ENCODE data around the gene HES7.

DNA sequence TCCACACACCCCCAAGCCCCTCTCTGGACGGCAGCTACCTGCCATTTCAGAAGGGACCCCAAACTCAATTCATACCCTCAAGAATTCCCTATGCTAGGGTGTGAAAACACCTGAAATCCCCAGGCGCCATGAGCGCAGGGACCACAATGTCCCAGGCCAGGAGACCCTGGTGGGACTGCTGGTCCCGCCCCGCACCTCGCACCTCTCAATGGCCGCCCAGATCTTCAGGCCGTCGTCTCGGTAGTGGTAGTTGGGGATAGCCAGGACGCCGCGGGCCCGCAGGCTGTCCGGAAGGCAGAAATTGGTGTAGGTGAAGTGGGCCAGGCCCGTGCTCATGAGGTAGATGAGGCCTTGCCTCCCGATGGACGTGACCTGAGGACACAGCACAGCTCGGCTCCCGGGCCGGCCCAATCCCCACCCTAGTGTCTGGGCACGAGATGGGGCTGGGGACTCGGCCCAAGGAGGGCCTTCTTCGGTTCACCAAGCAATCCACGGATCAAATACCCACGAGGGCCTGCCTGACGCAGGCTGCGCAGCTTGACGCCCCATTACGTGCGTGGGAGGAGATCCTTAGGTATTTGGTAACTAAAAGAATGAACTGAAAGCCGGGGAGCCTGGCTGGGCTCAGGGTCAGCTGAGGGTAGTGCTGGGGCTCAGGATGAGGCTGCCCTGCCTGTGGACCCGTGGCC lies 14.8 kb downstream of the HES7 start:
- TF ChIP-seq, protein P1, sequence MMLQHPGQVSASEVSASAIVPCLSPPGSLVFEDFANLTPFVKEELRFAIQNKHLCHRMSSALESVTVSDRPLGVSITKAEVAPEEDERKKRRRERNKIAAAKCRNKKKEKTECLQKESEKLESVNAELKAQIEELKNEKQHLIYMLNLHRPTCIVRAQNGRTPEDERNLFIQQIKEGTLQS (IDR thresholded peaks at IDR 0.05) = no peak
- TF ChIP-seq, protein P2, sequence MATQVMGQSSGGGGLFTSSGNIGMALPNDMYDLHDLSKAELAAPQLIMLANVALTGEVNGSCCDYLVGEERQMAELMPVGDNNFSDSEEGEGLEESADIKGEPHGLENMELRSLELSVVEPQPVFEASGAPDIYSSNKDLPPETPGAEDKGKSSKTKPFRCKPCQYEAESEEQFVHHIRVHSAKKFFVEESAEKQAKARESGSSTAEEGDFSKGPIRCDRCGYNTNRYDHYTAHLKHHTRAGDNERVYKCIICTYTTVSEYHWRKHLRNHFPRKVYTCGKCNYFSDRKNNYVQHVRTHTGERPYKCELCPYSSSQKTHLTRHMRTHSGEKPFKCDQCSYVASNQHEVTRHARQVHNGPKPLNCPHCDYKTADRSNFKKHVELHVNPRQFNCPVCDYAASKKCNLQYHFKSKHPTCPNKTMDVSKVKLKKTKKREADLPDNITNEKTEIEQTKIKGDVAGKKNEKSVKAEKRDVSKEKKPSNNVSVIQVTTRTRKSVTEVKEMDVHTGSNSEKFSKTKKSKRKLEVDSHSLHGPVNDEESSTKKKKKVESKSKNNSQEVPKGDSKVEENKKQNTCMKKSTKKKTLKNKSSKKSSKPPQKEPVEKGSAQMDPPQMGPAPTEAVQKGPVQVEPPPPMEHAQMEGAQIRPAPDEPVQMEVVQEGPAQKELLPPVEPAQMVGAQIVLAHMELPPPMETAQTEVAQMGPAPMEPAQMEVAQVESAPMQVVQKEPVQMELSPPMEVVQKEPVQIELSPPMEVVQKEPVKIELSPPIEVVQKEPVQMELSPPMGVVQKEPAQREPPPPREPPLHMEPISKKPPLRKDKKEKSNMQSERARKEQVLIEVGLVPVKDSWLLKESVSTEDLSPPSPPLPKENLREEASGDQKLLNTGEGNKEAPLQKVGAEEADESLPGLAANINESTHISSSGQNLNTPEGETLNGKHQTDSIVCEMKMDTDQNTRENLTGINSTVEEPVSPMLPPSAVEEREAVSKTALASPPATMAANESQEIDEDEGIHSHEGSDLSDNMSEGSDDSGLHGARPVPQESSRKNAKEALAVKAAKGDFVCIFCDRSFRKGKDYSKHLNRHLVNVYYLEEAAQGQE (IDR thresholded peaks at IDR 0.05) = no peak
- TF ChIP-seq, protein P3, sequence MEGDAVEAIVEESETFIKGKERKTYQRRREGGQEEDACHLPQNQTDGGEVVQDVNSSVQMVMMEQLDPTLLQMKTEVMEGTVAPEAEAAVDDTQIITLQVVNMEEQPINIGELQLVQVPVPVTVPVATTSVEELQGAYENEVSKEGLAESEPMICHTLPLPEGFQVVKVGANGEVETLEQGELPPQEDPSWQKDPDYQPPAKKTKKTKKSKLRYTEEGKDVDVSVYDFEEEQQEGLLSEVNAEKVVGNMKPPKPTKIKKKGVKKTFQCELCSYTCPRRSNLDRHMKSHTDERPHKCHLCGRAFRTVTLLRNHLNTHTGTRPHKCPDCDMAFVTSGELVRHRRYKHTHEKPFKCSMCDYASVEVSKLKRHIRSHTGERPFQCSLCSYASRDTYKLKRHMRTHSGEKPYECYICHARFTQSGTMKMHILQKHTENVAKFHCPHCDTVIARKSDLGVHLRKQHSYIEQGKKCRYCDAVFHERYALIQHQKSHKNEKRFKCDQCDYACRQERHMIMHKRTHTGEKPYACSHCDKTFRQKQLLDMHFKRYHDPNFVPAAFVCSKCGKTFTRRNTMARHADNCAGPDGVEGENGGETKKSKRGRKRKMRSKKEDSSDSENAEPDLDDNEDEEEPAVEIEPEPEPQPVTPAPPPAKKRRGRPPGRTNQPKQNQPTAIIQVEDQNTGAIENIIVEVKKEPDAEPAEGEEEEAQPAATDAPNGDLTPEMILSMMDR (IDR thresholded peaks at IDR 0.05; ENCODE audit: low read depth, low read length, missing input control) = no peak
- TF ChIP-seq, protein P4, sequence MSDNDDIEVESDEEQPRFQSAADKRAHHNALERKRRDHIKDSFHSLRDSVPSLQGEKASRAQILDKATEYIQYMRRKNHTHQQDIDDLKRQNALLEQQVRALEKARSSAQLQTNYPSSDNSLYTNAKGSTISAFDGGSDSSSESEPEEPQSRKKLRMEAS (IDR thresholded peaks at IDR 0.05) = no peak
- TF ChIP-seq FOXA1 (IDR thresholded peaks at IDR 0.05) (no peak), JUND (IDR thresholded peaks at IDR 0.05) (no peak)
